Fibroblast of gingiva (primary cell): ENCODE results near the gene SPSB4.
"Not testable (repeated sequence)": the region's sequence is repeated elsewhere in the genome, so short reads cannot be mapped to it uniquely, and the experiment has no call there.

ENCODE experiments used
- DNase-seq: peaks from one replicate; pipeline ENCODE4 v3.0.0-alpha.2; 2011; ENCODE audit warnings: low read depth

The SPSB4 gene

DNA sequence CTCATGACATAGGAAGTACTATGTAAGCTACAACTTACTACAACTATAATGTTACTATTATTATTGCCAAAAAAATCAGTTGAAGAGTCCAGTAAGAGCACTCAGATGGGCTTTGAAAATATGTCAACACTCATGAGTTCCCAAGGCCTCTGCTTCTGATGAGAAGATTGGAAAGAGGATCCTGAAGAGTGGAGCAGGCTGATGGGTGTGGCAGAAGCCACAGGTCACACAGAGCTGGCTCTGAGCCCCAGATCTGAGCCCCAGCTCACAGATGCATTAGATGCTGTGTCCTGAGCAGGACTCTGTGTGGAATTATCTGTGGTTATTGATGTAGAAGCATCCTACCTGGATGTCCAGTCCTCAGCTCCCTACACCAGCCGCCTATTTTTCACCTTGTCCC lies 65.6 kb downstream of the SPSB4 start:
- no peak for DNase-seq

DNA sequence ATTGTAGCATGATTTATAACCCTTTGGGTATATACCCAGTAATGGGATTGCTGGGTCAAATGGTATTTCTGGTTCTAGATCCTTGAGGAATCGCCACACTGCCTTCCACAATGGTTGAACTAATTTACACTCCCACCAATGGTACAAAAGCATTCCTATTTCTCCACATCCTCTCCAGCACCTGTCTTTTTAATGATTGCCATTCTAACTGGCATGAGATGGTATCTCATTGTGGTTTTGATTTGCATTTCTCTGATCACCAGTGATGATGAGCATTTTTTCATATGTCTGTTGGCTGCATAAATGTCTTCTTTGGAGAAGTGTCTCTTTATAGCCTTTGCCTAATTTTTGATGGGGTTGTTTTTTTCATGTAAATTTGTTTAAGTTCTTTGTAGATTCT lies 66.8 kb downstream of the SPSB4 start:
- not testable (repeated sequence) for DNase-seq

DNA sequence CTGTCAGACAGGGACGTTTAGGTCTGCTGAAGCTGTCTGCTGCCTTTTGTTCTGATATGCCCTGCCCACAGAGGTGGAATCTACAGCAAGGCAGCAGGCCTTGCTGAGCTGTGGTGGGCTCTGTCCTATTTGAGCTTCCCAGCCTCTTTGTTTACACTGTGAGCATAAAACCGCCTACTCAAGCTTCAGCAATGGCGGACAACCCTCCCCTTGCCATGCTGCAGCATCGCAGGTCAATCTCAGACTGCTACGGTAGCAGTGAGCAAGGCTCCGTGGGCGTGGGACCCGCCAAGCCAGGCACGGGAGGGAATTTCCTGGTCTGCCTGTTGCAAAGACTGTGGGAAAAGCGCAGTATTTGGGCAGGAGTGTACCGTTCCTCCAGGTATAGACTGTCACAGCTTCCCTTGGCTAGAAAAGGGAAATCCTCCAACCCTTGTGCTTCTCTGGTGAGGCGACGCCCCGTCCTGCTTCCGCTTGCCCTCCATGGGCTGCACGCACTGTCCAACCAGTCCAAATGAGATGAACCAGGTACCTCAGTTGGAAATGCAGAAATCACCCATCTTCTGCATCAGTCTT lies 71.4 kb downstream of the SPSB4 start:
- no peak for DNase-seq

DNA sequence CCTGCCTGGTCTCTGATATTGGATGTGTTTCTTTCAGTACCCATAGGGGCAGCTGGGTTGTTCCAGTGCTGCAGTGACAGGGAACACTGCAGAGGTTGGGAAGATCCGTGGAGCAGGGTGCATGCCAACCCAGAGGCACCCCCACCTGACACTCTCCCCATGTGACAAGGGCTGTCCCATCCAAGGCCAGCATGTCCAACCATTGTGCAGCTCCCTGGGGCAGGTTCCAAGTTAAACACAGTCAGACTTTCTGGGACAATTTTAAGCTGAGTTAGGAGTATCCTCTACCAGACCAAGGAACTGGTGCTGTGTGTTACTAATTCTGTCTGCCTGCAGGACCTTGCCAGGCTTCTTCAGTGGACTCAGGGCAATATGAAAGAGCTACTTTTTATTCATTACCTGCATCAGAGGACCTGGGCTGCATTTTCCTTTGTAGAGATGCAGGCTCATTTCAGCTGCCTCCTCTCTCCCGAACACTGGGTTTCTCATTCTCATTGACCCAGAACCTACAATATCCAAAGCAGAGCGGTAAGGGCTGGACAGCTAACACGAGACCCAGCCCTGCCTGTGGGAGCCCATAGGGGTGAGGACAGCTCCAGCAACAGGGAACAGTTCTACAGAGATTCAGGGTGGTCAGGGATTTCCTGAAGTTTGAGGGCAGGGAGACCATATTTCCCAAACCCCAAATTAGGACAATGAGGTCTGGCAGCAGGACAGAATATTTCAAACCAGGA lies 72.7 kb downstream of the SPSB4 start:
- no peak for DNase-seq

DNA sequence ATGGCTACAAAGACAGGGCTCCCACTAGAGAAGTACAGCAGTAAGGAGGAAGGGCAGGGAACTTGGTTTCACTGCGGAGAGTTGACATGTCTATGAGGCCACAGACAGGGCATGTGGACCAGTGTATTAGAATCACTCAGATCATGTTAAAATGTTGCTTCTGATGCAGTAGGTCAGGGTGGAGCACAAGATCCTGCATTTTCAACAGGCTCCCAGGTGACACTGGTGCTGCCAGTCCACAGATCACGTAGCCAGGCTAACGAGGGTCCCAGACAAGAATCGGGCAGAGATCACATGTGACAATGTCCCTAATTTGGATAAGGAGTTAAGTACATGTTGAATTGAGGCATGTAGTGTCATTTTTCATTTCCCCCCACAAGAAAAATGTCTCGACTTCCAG lies 73.6 kb downstream of the SPSB4 start:
- no peak for DNase-seq

DNA sequence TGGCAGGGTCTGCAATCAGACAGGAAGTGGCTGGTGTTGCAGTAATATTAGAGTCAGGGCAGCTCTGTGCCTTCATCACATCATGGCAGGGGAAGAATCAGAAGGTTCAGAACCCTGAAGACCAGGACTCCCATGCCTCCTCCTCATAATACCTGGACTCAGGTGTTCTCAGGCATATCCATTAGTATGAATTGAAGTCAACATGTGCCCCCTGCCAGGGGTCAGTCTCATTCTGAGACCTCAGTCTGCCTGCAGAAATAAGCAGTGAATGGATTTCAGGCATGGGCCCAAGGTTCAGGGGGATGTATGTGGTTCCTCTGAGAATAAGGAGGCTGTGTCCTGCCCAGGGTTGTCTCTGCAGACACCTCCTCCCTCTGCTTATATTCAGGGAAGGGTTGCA lies 74.2 kb downstream of the SPSB4 start:
- DNase-seq = no peak

DNA sequence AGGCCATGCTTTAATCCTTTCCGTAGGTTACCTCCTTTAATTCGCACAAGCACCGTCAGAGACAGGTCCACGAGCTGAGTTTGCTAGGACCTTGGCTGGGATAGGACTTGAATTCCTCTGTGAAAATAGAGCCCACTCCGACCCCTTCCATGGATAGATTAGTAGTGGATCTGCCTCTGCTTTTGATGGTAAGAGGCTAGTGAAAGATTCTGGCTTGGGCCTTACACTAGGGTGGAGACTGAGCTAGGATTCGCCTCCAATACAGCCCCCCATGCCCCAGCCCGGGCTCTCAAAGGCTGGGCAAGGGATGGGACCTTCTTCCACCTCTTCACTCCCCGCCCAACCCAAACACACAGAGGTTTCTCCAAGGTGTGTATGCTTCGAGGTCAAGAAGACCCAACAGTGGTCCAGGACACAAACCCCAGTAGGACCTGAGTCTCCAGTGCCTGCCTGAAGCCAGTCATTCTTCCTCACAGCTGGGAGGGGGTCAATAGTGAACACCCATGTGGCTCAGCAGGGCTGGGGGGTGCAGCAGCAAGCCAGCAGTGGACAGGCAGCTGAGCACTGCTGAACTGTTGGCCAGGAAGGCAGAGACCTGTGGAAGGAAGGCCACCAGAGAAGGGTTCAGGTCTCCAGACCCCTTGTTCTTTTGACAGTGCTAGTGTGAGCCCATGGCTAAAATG lies 75.7 kb downstream of the SPSB4 start:
- DNase-seq = no peak

DNA sequence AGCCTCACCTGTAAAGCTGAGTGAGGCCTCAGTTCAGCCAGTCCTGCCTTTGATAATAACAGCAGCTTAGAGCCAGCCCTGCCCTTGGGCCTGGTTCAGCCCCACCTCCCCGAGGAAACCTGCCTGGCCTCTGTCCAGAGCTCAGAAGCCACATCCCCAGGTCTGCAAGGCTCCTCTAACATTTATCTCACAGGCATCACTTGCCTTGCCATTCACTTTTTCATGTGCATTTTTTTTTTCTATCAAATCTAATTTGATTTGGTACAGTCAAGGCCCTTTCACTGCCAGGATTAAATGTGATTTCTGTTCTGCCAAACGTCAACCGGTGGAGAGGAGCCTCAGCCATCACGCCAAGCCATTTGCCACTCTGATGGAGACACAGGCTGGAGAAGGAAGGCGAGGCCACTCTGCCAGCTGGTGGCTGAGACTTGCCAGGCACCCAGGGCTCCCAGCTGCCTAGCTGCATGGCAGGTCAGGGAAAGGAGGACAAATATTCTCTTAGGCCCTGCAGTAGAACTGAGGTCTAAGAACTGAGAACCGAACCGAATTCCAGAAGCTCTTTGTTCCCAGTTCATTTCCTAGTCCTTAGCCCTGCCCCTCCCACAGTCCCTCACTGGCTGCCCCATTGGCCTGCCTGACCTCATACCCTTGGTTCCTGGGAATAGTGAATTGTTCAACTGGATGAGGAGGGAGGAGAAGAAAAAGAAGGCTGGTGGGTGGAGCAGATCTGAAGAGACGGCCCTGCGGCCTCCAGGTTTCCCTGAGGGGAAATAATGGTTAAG lies 76.4 kb downstream of the SPSB4 start:
- DNase-seq = no peak

DNA sequence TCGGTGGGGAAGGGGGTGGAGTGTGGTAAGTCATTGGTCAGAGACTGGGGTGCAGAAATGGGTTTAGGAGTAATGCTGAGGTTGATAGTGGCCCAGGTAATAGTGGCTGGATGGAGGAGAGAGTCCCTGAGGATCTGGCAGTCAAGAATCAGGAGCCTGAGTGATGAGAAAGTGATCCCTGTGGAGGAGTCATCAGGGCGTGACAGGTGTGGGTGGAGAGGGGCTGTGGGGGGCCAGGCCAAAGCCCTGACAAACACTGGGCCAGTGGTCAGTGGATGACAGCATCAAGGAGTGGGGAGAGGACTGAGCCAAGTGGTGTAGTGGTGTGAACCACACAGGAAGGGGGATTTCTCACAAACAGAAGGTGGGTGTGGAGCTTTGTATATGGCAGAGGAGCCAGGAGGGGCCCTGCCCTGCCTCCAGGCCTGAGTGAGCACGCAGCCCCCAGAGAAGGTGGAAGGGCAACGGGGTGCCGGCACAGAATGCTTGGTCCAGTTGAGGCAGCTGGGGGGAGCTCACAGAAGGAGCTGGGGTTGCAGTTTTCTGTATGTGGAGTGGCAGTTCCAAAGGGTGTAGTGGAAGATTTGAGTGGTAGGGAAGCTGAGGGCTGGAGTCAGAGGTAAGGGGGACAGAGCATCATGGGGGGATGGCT lies 77.1 kb downstream of the SPSB4 start:
- DNase-seq = no peak

DNA sequence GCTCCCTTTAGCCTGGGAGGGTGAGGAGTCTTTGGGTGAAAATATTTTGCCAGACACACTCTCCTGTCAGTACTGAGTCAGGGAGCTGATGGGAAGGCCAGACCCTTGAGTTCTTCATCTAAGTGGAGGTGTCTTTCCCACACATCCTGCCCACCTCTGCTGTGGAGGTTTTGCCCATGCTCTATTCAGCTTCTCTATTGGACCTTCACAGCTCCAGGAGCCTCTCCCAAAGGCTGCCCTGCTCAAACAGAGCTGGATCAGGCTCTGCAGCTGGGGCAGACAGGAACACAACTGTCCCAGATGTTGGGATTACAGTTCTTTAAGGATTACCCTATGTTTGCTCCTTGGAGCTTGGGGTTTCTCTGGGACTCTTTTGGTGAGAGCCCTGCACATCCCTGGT lies 77.9 kb downstream of the SPSB4 start:
- no peak for DNase-seq

DNA sequence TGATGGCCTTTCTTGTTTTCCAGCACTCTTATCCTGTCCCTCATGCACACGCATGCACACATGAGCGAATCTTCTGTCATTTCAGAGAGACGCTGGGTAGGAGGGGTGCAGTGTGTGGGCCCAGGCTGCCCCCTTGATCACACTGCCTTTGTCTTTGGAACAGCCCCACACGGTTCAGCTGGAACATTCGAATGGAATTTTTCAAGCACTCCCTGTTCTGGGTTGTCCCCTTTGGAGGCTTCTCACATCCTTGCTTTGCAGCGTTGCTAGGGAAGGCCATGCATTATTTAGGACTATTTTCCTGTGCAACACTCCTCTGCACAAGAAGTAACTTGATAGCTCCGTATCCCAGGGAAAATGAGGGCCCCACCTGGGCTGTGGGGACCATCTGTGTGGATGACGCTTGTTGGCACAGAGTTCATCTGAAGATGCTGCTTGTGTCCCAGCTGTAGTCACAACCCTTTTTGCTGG lies 78.4 kb downstream of the SPSB4 start:
- no peak for DNase-seq

DNA sequence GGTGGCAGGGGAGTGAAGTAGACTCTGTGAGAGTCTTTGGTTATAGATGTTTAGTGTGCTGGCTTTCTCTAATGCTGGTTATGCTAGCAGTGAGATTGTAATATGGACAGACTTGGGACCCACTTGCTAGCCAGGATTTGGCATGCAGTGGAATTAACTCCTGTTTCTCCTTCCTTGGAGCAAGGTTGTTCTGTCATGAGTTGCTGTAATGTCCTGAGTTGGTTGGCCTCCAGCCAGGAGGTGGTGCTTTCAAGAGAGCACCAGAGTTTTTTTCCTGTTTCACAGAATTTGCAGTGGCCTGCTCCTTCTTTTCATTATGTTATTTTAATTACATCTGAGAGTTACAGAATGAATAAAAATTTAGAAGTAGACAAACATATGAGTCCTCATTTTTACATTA lies 92.4 kb downstream of the SPSB4 start:
- DNase-seq = no peak

DNA sequence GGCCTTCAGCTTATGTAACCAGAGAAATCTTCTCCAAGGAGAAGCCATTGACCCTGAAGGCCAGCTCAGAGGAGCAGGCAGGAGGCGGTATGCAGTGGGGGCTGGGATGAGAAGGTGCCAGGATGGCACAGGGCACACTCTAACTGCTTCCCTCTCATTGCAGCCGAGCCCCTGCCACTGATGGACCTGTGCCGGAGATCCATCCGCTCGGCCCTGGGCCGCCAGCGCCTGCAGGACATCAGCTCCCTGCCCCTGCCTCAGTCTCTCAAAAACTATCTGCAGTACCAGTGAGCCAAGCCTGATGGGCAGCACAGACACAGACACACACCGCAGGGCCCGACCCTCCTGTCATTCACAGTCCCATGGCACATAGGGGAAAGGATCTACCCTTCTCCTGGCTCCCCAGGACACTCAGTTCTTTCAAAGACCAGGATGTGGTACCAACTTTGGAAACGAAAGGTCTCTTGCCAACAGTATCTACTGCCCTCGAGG lies 95.9 kb downstream of the SPSB4 start:
- no peak for DNase-seq

DNA sequence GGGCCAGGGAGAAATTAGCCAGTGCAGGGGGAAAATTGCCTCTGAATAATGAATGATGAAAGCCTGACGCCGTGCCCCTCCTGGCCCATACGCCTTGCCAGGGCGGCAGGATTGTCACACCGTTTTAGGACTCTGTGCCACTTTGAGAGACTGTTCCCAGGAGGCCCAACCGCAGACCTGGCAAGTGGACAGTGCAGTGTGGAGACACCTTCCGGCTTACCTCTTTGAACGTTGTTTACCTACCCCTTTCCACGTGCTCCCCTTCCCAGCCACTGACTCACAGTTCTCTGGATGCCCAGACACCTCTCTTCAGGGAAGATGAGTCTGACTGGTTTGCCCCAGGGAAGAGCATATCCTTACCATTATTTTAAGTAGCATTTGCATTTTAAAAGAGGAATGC lies 96.5 kb downstream of the SPSB4 start:
- DNase-seq = no peak

DNA sequence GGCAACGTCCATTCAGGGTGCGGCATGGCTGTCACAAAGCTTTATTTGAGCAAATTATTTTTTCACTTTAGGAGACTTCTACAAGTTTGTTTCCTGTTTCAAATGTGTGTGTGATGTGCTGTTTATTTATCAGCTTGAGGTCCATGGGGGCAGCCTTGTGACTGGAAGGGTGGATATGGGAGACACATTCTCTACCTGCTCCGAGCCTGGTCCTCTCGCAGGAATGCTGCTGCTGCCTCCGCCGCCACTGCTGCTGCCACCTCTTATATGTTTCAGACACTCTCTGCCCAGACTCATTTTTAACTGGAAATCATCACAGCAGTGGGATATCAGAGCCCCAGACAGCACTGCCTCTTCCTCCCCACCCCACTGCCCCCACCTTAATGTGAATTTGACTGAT lies 97.0 kb downstream of the SPSB4 start:
- DNase-seq = no peak

DNA sequence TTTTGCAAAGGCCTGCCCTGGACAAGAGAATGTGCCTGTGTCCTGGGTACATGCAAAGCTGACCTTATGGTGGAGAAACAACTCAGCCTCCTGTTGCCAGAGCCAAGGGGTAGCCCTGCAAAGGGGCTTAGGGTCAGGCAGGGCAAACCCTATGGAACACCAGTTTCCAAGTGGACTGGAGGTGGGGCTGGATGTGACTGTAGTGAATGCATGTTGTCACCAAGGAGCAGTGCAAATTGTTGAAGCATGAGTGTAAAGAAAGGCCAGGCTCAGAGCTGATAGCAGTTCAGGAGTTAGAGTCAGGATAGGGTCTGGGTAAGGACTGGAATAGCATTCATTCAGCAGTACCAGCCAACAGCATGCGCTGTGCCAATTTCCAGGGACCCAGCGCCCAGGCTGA lies 97.6 kb downstream of the SPSB4 start:
- DNase-seq = no peak

DNA sequence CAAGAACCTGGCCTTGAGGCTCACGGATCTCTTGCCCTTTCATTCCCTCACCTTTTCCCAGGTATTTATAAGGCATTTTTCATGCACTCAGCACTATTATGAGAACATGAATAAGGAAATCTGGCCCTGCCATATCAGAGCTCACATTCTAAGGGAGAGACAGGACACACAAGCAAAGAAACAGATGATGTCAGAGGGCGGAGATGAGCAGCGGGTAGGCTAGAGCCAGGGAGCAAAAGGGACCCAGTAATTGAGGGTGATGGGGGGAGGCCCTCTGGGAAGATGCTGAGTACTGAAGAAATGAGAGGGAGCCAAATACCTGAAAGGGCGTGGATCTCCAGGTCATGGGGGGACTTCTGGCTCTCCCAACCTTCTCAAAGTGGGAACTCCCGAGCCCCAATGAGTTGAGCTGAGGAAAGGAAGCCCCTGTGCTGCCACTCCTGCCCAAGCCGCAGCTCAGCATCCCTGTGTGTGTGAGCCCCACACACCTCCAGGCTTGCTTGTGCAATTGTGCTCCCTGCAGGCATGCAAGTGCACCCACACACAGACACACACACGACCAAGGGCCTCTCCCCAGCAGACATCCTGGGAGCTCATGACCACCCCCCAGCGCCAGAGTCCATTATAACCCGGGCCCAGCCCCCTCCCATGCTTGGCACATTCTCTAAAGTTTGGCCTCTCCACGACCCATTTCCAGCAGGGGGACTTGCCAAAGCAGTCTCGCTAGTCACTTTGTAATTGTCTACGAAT lies 99.1 kb downstream of the SPSB4 start:
- no peak for DNase-seq

DNA sequence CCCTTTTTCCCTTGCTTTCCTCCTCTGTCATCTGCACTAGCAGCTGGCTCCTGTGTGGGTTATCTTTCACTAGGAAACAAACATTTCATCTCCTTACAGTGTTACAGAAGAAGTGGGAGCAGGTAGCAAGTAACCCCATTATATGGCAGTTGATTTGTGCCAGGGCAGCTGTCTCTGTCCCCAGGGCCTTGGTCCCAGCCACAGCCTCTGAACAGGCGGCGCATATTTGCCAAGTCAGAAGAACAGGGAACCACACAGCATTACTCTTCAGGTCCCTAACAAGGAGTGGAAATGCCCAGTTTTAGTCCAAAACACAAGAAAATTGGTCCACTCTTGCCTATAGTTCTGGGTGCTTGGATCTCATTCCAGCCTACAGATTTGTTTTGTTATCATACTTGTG lies 99.8 kb downstream of the SPSB4 start:
- DNase-seq = no peak

DNA sequence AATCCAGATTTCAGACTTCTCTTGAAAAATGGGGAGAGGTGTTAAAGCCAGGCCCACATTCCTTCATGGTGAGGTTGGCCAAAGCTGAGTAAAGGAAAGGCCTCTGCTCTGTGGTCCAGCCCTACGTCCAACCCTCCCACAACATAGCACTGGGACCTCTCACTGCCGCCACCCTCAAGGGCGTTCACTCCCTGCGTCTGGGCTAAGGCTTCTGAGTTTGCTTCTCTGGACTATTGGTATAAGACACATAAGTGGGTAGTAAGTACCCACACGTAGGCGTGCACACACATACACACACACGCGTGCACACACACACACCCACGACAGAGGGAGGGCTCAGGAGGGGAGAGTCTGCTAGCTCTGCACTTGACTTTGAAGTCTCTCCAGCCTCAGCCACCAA lies 100.3 kb downstream of the SPSB4 start:
- no peak for DNase-seq

DNA sequence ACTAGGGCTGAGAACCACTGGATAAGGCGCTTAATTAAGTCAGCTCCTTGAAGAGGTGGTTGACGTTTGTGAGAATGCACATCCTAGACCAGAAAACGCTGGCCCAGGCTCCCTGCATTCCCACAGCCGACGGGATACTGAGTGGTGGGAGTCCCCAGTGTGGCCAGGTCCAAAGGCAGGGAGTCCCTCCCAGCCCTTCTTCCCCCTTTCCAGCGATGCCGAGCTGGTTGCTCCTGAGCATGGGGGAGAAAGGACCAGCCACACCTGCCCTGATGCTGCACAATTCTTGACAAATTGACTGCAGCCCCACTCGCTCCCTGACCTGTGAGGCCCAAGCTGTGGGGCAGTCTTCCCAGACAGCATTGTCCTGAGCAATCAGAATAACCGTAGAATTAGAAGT lies 101.0 kb downstream of the SPSB4 start:
- no peak for DNase-seq
